HepG2 (cell line): ENCODE results near the gene GNG7. TPM values are rescaled to one million over a fixed set of nuclear protein-coding genes. Genes with fewer than 3 reads are reported as not detected.

Experiments used
- ATAC-seq: fragments of 200-7000 bp; cut with Tn5 transposase; 3 replicates; pipeline ENCODE4 v1.9.1; 2020; ENCODE audit warnings: mild to moderate bottlenecking, moderate library complexity
- BruUV-seq: library from RNA; stranded (reverse); fragments of 400-500 nt; replicated peaks from 2 replicates; lab custom pipeline; 2021; lab: Mats Ljungman, UMichigan
- CTCF ChIA-PET: fragments of 300-600 bp; formaldehyde crosslinking; extraction: SDS; loops from one replicate; lab custom pipeline; 2021; ENCODE audit warnings: low total read pairs, inconsistent platforms, low intra/inter-chr PET ratio; lab: Yijun Ruan, JAX
- POLR2A ChIA-PET: fragments of 350-600 bp; sonication (Branson Sonifier 250); formaldehyde crosslinking; loops from one replicate; lab custom pipeline; 2020; ENCODE audit warnings: antibody characterized with exemption, inconsistent platforms; lab: Yijun Ruan, JAX
- DNase-seq: peaks from one replicate; pipeline ENCODE4 v3.0.0-alpha.2; 2015; ENCODE audit warnings: low spot score
- FAIRE-seq: peaks from 3 replicates; lab custom pipeline; 2011; peaks lifted over from hg19 to GRCh38; lab: Jason Lieb, UNC
- H2AFZ ChIP-seq: one replicate; pipeline ENCODE4 v1.6.1; 2011; ENCODE audit warnings: low read length, inconsistent platforms
- H3K27ac ChIP-seq: fragments of 300-600 bp; 3 replicates; pipeline ENCODE4 v1.8.0; 2011; ENCODE audit warnings: mixed run types, mild to moderate bottlenecking, mixed read lengths, low read length, inconsistent platforms; ENCODE audit not compliant: insufficient read depth; ENCODE audit errors: extremely low read length
- H3K27me3 ChIP-seq, 2 experiments: fragments of 200-600 bp in 1 of 2; 2 replicates in 1 of 2; 3 replicates in 1 of 2; pipeline versions ENCODE4 v1.6.0 to v1.8.0; 2011; ENCODE audit warnings: low read length in 2 of 2, mild to moderate bottlenecking in 2 of 2, moderate library complexity in 2 of 2, inconsistent platforms in 1 of 2; ENCODE audit not compliant: insufficient read depth in 2 of 2, control insufficient read depth in 1 of 2
- H3K36me3 ChIP-seq, 2 experiments: fragments of 200-600 bp in 1 of 2; replicated peaks in 1 of 2; 2 replicates in 1 of 2; 3 replicates in 1 of 2; pipeline versions ENCODE4 v1.5.1 to v1.8.0; 2011; ENCODE audit warnings: low read length in 2 of 2, inconsistent platforms in 1 of 2; ENCODE audit not compliant: insufficient read depth in 2 of 2, control insufficient read depth in 1 of 2
- H3K4me1 ChIP-seq: 2 replicates; pipeline ENCODE4 v1.5.1; 2012; ENCODE audit warnings: low read length, inconsistent platforms; ENCODE audit not compliant: insufficient read depth
- H3K4me2 ChIP-seq: 2 replicates; pipeline ENCODE4 v1.6.0; 2011; ENCODE audit warnings: low read depth, low read length, inconsistent platforms
- H3K4me3 ChIP-seq, 3 experiments: fragments of 200-600 bp in 1 of 3; sonication (generic), shearing (Covaris generic) in 1 of 3; replicated peaks in 1 of 3; 2 replicates each; pipeline ENCODE4 v1.5.1; 2011 to 2016; ENCODE audit warnings: low read length in 3 of 3, inconsistent platforms in 2 of 3, low read depth in 2 of 3, mild to moderate bottlenecking in 2 of 3, control low read depth in 1 of 3, mixed read lengths in 1 of 3; ENCODE audit not compliant: insufficient read depth in 1 of 3
- H3K79me2 ChIP-seq: one replicate; pipeline ENCODE4 v1.6.1; 2011; ENCODE audit warnings: low read length, inconsistent platforms; ENCODE audit not compliant: insufficient read depth
- H3K9ac ChIP-seq: 2 replicates; pipeline ENCODE4 v1.6.0; 2011; ENCODE audit warnings: mild to moderate bottlenecking, low read depth, low read length, inconsistent platforms; ENCODE audit not compliant: insufficient read depth
- H3K9me3 ChIP-seq: 2 replicates; pipeline ENCODE4 v1.5.1; 2012; ENCODE audit warnings: mild to moderate bottlenecking, low read length
- H4K20me1 ChIP-seq: 2 replicates; pipeline ENCODE4 v1.6.0; 2011; ENCODE audit warnings: inconsistent platforms, mild to moderate bottlenecking, low read length, moderate library complexity; ENCODE audit not compliant: insufficient read depth
- AGO1 ChIP-seq: fragments of 200-400 bp; formaldehyde crosslinking; IDR thresholded peaks from 2 replicates; pipeline ENCODE4 v1.6.1; 2017; ENCODE audit warnings: mild to moderate bottlenecking, low read depth, low read length, moderate library complexity; ENCODE audit not compliant: poor library complexity, severe bottlenecking
- AGO2 ChIP-seq: fragments of 200-400 bp; formaldehyde crosslinking; optimal IDR thresholded peaks from 2 replicates; pipeline ENCODE3; 2017; ENCODE audit warnings: mild to moderate bottlenecking, low read depth, low read length, moderate library complexity
- GABPB1 ChIP-seq: IDR thresholded peaks from 2 replicates; pipeline ENCODE4 v1.6.1; 2016; ENCODE audit warnings: mild to moderate bottlenecking, missing genetic modification reagents, moderate library complexity, missing compliant biosample characterization
- MAFK ChIP-seq, 2 experiments: IDR thresholded peaks in 1 of 2; conservative IDR thresholded peaks in 1 of 2; 2 replicates each; pipeline ENCODE4 v1.6.1; 2011; ENCODE audit warnings: improper control_type of control experiment in 2 of 2, low read length in 2 of 2
- POLR2AphosphoS2 ChIP-seq: IDR thresholded peaks from 2 replicates; pipeline ENCODE4 v1.6.1; 2011; ENCODE audit warnings: low read depth, low read length, improper control_type of control experiment
- POLR2G ChIP-seq: fragments of 200-400 bp; formaldehyde crosslinking; IDR thresholded peaks from 2 replicates; pipeline ENCODE4 v1.6.1; 2018; ENCODE audit warnings: mild to moderate bottlenecking, low read depth, low read length, moderate library complexity
- RBFOX2 ChIP-seq: fragments of 200-400 bp; formaldehyde crosslinking; IDR thresholded peaks from 2 replicates; pipeline ENCODE4 v1.6.1; 2017; ENCODE audit warnings: low read depth, mild to moderate bottlenecking, low read length
- RFX1 ChIP-seq: fragments of 450-650 bp; IDR thresholded peaks from 2 replicates; pipeline ENCODE4 v1.6.1; 2017
- ZBTB38 ChIP-seq: sonication (generic); formaldehyde crosslinking; IDR thresholded peaks from 2 replicates; pipeline ENCODE4 v1.5.1; 2020; ENCODE audit warnings: mild to moderate bottlenecking, missing genetic modification reagents
- ZFP36L1 ChIP-seq: sonication (generic); formaldehyde crosslinking; IDR thresholded peaks from 2 replicates; pipeline ENCODE4 v1.8.0; 2022; ENCODE audit warnings: mild to moderate bottlenecking, missing genetic modification reagents, moderate library complexity
- ZMYM3 ChIP-seq: sonication (generic); formaldehyde crosslinking; IDR thresholded peaks from 2 replicates; pipeline ENCODE4 v1.5.1; 2020; ENCODE audit warnings: mild to moderate bottlenecking, missing genetic modification reagents
- ZNF205 ChIP-seq: IDR thresholded peaks from 2 replicates; pipeline ENCODE4 v1.6.1; 2018; ENCODE audit warnings: missing biosample characterization, missing genetic modification reagents
- ZNF33B ChIP-seq: sonication (generic); formaldehyde crosslinking; IDR thresholded peaks from 2 replicates; pipeline ENCODE4 v1.5.1; 2020; ENCODE audit warnings: mild to moderate bottlenecking, missing genetic modification reagents
- ZNF562 ChIP-seq: sonication (generic); formaldehyde crosslinking; IDR thresholded peaks from 2 replicates; pipeline ENCODE4 v1.8.0; 2022; ENCODE audit warnings: missing genetic modification reagents, borderline replicate concordance
- WGBS: methylation state at CpG from one replicate; pipeline ENCODE4 v1.1.6; 2017; ENCODE audit warnings: low lambda C conversion rate; 5-methylcytosine and 5-hydroxymethylcytosine counted together
- in situ Hi-C: cut with HindIII; loops from 2 replicates; pipeline ENCODE4 v1.10.0; 2017; ENCODE audit warnings: low pct_unique_long_range_greater_than_20kb; ENCODE audit not compliant: extremely low pct_ligation_motif_present
- intact Hi-C: fragments of 100-400 bp; cut with micrococcal nuclease; formaldehyde crosslinking; loops from one replicate; pipeline ENCODE4 v1.10.0; 2022; ENCODE audit not compliant: unreplicated experiment
- polyA plus RNA-seq, 8 experiments: library from polyadenylated mRNA; depleted of rRNA in 3 of 8; stranded (reverse) in 7 of 8; unstranded in 1 of 8; fragments of >200 nt; fragmentation: Illumina TruSeq in 4 of 8; extraction: Trizol in 4 of 8; gene quantifications; 2 replicates each; pipeline versions ENCODE4 v1.2.1 to v1.2.3, GENCODE V29; 2011 to 2016; ENCODE audit warnings: low read depth in 4 of 8, missing spikeins in 1 of 8, mixed read lengths in 1 of 8; ENCODE audit not compliant: insufficient read depth in 1 of 8
- total RNA-seq, 5 experiments: library from RNA; depleted of rRNA; stranded (reverse); fragments of >200 nt; fragmentation: Illumina TruSeq; extraction: Trizol; gene quantifications; 2 replicates each; pipeline ENCODE4 v1.2.3, GENCODE V29; 2016; ENCODE audit warnings: low read depth in 1 of 5
- TF ChIP-seq, protein P1 (sequence below): sonication (generic); formaldehyde crosslinking; IDR thresholded peaks from 2 replicates; pipeline ENCODE4 v1.5.1; 2020; ENCODE audit warnings: mild to moderate bottlenecking, missing genetic modification reagents, moderate library complexity
- TF ChIP-seq, protein P2 (sequence below): sonication (generic); formaldehyde crosslinking; IDR thresholded peaks from 2 replicates; pipeline ENCODE4 v1.4.0; 2020; ENCODE audit warnings: missing genetic modification reagents, mild to moderate bottlenecking, borderline replicate concordance
- TF ChIP-seq, protein P3 (sequence below), 2 experiments: fragments of 450-650 bp in 1 of 2; sonication (generic) in 1 of 2; formaldehyde crosslinking; IDR thresholded peaks; 2 replicates each; pipeline versions ENCODE4 v1.5.0 to v1.8.0; 2020 to 2022; ENCODE audit warnings: mild to moderate bottlenecking in 1 of 2, missing genetic modification reagents in 1 of 2

The GNG7 gene
- total and polyA plus RNA-seq, 2 of the 13 experiments (the other 11 are each of a cell fraction or from before 2014, with no cell fraction given), result 1.4 to 3.3 TPM

DNA sequence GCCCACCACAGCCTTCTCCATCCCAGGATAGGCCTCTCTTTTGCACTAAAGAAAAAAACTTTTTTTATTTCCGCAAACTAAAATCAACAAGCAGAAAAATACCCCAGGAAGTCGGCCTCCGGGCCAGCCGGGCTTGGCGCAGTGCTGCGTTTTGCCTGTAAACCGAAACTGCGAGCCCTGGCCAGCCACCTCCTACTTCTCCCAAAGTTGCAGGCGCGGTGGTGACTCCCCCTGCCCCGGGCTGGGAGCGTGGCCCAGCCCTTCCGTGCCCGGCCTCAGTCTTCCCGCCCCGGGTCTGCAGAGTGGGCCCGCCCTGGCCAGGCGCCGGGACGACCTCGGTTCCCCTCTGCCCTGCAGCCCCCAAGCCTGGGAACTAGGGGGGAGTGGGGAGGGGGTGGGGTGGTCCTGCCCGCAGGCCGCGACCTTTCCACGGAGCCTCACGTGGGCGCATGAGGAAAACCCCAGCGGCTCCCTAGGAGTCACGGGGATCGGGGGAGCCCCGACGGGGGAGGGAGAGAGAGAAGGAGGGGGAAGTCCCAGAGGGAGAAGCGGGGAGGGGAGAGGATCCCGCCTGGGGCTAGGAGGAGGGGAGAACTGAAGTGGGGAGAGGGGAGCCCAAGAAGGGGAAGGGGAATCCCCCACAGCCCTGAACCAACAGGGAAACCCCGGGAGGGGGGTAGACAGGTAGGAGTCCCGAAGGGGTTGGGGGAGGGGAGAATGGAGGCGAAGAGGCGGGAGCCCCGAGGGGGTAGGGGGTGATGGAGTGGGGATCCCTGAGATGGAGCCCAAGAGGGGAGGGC is 223.5 kb downstream of the GNG7 start:
- Histone ChIP-seq H2AFZ (no peak overlapping the region), H3K36me3 (no peaks in the 10 kb centered on the region; a peak in 1 of 5 replicates), H3K4me1 (peaks cover 31% of the 10 kb centered on the region), H3K9ac (no peak overlapping the region), H3K4me2 (peak overlapping the region; percentile 61), H3K79me2 (peaks cover 14% of the 10 kb centered on the region), H3K27ac (no peak overlapping the region), H3K4me3 (peak overlapping the region in 2 of 3 experiments; percentile 21 to 50; a peak in 4 of 6 replicates), H4K20me1 (peaks cover 28% of the 10 kb centered on the region; the same call in 1 of the 2 replicates), H3K27me3 (peaks cover 0 to 3% of the 10 kb centered on the region in 2 experiments; a peak in 2 of 5 replicates), H3K9me3 (no peaks in the 10 kb centered on the region)
- POLR2A ChIA-PET, result interaction anchor here (1.4 to 5.9 kb wide), 5 partner anchors 11 to 109 kb away, joined by 4 to 199 read pairs (median 16); no protein-coding TSS in a partner anchor
- CTCF ChIA-PET, result no interaction called here
- in situ Hi-C loops, result loop anchor here (5.0 kb wide), 2 partner anchors 63 to 133 kb away; no protein-coding TSS in a partner anchor
- intact Hi-C loops, result loop anchor here (5.0 kb wide), 2 partner anchors 48 to 63 kb away; no protein-coding TSS in a partner anchor
- BruUV-seq, result no TSS peak
- no peak for ATAC-seq
- no peak for FAIRE-seq
- DNase-seq, result no peak
- WGBS, result 61% methylated on average over 29 of the region's 39 CpGs
- no peak for TF ChIP-seq ZNF33B (CRISPR knock-in tag)
- TF ChIP-seq POLR2G, result peak; percentile 42; the same call in 1 of the 2 replicates
- TF ChIP-seq, protein P1, sequence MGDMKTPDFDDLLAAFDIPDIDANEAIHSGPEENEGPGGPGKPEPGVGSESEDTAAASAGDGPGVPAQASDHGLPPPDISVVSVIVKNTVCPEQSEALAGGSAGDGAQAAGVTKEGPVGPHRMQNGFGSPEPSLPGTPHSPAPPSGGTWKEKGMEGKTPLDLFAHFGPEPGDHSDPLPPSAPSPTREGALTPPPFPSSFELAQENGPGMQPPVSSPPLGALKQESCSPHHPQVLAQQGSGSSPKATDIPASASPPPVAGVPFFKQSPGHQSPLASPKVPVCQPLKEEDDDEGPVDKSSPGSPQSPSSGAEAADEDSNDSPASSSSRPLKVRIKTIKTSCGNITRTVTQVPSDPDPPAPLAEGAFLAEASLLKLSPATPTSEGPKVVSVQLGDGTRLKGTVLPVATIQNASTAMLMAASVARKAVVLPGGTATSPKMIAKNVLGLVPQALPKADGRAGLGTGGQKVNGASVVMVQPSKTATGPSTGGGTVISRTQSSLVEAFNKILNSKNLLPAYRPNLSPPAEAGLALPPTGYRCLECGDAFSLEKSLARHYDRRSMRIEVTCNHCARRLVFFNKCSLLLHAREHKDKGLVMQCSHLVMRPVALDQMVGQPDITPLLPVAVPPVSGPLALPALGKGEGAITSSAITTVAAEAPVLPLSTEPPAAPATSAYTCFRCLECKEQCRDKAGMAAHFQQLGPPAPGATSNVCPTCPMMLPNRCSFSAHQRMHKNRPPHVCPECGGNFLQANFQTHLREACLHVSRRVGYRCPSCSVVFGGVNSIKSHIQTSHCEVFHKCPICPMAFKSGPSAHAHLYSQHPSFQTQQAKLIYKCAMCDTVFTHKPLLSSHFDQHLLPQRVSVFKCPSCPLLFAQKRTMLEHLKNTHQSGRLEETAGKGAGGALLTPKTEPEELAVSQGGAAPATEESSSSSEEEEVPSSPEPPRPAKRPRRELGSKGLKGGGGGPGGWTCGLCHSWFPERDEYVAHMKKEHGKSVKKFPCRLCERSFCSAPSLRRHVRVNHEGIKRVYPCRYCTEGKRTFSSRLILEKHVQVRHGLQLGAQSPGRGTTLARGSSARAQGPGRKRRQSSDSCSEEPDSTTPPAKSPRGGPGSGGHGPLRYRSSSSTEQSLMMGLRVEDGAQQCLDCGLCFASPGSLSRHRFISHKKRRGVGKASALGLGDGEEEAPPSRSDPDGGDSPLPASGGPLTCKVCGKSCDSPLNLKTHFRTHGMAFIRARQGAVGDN (CRISPR knock-in tag), result peak; percentile 2; the same call in 1 of the 2 replicates
- peak; percentile 7; the same call in 1 of the 2 replicates for TF ChIP-seq POLR2AphosphoS2
- TF ChIP-seq AGO2, result peak; percentile 90
- peak; percentile 53; the same call in 1 of the 2 replicates for TF ChIP-seq ZFP36L1 (CRISPR knock-in tag)
- no peak for TF ChIP-seq ZNF562 (CRISPR knock-in tag)
- peak; percentile 97 for TF ChIP-seq AGO1
- TF ChIP-seq, protein P2, sequence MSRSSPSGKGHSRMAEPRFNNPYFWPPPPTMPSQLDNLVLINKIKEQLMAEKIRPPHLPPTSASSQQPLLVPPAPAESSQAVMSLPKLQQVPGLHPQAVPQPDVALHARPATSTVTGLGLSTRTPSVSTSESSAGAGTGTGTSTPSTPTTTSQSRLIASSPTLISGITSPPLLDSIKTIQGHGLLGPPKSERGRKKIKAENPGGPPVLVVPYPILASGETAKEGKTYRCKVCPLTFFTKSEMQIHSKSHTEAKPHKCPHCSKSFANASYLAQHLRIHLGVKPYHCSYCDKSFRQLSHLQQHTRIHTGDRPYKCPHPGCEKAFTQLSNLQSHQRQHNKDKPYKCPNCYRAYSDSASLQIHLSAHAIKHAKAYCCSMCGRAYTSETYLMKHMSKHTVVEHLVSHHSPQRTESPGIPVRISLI (CRISPR knock-in tag), result no peak
- TF ChIP-seq ZNF205, result no peak
- 0 out of 2 replicates have a peak, but pooled peaks have one; percentile 6 for TF ChIP-seq ZBTB38 (CRISPR knock-in tag)
- TF ChIP-seq, protein P3, sequence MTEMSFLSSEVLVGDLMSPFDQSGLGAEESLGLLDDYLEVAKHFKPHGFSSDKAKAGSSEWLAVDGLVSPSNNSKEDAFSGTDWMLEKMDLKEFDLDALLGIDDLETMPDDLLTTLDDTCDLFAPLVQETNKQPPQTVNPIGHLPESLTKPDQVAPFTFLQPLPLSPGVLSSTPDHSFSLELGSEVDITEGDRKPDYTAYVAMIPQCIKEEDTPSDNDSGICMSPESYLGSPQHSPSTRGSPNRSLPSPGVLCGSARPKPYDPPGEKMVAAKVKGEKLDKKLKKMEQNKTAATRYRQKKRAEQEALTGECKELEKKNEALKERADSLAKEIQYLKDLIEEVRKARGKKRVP (CRISPR knock-in tag; IDR thresholded peaks at IDR 0.05), result no peak
- peak; percentile 46; the same call in 1 of the 2 replicates for TF ChIP-seq ZMYM3
- TF ChIP-seq RBFOX2, result 0 out of 2 replicates have a peak, but pooled peaks have one; percentile 46
- TF ChIP-seq RFX1, result no peak
- TF ChIP-seq GABPB1 (CRISPR knock-in tag), result 0 out of 2 replicates have a peak, but pooled peaks have one; percentile 3
- no peak for TF ChIP-seq MAFK (conservative IDR thresholded peaks at IDR 0.05 in 1 of 2, IDR thresholded peaks at IDR 0.05 in 1 of 2; ENCODE audit: low read length in 2 of 2)
